ENCODE data around the gene NASP. TPM values are rescaled to one million over a fixed set of nuclear protein-coding genes. Genes with fewer than 3 reads are reported as not detected.
A peak's percentile ranks its signal among the peaks of the same experiment; 100 is the strongest.
"Not testable (repeated sequence)": the region's sequence is repeated elsewhere in the genome, so short reads cannot be mapped to it uniquely, and the experiment has no call there.

Gene NASP
- total RNA-seq, 1 donor from 2014 or later = 29.5 TPM

DNA sequence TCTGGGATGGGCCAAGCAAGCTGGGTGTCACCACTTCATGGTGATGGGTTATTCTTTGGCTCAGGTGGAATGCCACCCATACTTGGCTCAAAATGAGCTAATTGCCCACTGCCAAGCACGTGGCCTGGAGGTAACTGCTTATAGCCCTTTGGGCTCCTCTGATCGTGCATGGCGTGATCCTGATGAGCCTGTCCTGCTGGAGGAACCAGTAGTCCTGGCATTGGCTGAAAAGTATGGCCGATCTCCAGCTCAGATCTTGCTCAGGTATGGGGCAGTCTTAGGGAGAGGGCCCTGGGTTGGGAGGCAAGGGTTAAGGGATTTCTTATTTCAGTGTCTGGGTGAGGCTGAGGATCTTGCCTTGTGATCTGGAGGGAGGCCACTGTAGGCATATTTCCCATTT is 15.4 kb upstream of the NASP start:
- no peak for ATAC-seq
- intact Hi-C loops (cut with micrococcal nuclease) = no loop called here
- DNase-seq = no peak

DNA sequence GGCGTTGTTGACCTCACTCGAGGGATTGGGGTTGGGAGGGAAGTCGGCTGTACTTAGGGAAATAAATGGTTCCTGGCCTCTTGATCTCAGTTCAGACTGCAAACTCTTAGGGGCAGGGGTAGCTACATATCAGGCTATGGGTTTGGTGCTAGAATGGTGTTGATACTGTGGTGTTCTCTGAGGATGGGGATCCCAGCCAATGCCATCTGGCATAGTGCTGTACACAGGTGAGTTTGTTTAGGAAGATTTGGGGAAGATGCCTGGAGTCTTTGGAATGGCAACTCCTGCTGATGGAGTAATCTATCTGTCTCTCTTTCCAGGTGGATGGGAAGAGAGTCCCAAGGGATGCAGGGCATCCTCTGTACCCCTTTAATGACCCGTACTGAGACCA is 14.3 kb upstream of the NASP start:
- DNase-seq (no peak), ATAC-seq (no peak)
- intact Hi-C loops (cut with micrococcal nuclease) = no loop called here

DNA sequence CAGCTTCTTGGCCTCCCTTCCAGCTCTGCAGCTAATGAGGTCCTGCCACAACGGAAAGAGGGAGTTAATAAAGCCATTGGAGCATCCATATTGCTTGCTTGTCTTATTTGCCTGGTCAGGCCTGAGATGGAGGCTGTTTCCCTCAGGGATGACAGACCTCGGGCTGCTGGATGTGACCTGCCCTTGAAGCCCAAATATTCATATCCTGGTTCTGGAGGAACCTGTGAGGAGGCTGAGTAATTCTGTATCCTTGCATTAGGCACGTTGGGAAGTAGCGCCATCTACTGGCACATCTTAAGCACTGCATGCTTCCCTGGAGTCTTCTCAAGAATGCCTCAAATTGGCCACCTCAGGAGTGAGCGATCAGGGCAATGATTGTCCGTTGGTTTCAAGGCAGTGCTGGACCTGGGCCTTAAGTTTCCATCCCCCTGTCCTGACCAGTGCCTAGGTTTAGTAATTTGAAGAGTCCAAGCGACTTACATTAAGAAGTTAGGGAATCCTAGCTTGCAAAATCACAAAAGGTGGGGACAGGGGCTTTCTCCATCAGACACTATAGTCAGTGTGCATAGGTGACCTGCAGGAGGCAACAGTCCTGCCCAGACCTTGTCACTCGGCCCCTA is 13.8 kb upstream of the NASP start:
- ATAC-seq (peak; percentile 80), DNase-seq (peak; percentile 56)
- intact Hi-C loops (cut with micrococcal nuclease) = no loop called here

DNA sequence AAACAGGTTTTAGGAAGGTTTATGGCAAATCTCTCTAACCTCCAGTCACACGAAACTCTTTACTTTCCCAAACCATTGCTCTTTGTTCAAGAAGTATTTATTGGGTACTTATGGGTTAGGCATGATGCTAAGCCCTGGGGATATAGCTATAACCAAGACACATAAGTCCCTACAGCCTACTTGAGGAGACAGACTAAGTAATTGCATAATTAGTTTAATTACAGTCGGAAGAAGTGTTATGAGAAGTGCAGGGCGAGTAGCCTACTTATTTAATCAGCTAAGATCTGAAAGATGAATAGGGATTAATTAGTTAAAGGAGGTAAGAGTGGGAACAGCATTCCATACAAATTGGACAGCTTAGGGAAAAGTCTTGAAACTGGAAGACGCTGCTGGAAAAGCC is 13.2 kb upstream of the NASP start:
- ATAC-seq = no peak
- DNase-seq = no peak
- intact Hi-C loops (cut with micrococcal nuclease) = no loop called here

DNA sequence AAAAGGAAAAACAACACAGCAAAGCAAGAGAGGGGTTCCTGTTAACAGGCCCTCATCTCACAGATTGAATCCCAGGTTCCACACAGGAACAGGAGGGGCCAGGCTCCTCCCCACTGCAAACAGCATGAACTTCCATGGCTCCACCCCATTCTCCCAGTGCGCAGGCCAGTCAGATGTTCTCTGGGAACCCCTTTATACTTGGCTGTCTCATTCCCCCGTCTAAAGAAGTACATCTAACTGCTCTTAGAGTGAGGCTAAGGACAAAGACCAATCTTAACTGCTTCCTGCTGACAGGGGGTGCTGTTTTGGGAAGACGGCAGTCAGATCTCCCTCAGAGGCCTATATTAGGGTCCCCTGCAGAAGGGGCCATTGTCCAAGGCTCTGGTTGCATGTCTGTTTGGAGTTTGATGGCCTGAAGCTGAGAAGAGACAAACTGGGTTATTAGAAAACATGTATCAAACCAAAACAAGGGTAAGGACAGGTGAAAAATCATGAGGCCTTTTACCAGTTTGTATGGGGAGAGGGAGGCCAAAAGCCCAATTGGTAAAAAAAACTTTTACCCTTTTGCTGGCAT is 10.5 kb upstream of the NASP start:
- intact Hi-C loops (cut with micrococcal nuclease) = no loop called here
- DNase-seq (no peak), ATAC-seq (no peak)

DNA sequence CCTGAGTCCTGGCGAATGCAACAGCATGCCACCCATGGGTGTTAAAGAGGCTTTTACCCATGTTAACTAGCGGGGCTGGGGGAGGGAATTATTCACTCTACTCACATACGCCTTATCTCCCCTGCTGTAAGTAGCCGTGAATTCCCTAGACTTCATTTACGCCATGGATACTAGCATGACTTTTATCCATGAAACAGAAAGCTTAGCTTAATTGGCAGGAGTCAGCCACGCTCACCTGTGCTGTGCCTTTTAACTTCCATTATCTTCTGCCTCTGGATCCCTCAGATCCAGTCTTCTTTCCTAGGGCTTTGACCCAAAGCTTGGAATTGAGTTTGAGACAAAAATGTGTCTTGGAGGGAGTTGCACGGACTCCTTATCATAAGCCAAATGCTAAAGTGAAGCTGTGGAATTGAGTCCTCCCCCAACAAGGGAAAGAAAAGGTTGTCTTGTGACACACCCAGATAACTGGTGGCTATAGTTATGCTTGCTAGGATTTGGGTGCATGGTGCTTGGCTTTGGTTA is 9.7 kb upstream of the NASP start:
- no peak for ATAC-seq
- no peak for DNase-seq
- intact Hi-C loops (cut with micrococcal nuclease) = no loop called here

DNA sequence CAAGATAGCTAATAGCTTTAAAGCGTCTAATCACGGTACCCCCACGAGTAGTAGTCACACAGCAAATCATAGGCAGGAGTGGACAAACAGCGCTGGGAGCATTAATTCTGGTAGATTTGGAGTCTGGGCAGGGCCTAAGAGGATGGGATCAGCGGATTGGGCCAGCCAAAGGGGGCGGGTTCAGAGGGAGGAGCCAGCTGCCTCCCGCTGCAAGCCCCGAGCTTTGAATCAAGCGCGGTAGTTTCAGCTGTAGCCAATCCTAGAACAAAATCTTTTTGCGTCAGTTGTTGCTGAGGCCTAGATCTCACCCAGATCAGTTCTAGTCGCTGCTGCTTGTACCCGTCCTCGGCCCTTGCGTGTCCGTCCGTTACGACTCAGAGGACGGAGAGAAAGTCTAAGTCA is 576 bp upstream of the NASP start:
- DNase-seq (peak; percentile 95), ATAC-seq (peak; percentile 90)
- intact Hi-C loops (cut with micrococcal nuclease) = no loop called here

DNA sequence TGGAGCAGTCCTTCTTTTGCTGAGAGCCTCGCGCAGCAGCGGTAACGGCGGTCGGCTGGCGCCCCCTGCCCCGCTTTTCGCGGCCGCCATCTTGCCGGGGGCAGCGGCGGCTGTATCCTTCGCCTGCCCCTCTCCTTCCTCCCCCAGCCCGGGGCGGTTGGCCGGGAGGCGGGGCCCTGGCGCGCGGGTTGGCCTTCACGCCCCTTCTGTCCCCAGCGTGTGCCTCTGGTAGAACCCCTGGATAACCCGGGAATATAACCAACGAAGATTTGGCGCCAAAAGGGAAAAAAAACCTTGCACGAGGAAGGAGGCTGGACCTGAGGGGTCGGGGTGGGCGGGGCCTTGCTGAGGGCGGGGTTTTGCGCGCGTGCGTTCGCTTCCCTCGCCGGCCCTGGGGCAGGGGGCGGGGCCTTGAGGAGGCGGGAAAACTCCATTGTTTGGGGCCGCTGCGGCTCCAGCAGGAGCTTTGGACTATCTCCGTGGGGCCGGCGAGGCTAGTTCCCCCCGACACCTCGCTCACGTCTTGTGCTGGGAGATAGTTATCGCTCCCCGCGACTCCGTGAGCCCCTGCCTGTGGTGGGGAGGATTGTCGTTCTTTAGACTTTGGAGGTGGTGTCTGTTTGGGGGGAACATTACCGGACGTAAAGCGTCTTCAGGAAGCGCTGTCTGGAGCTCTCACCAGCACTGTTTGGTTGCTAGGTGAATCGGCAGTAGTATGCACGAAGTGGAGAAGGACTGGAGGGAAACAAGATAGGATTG is 689 bp downstream of the NASP start:
- peak; percentile 93 for DNase-seq
- peak; percentile 82 for ATAC-seq
- intact Hi-C loops (cut with micrococcal nuclease) = no loop called here

DNA sequence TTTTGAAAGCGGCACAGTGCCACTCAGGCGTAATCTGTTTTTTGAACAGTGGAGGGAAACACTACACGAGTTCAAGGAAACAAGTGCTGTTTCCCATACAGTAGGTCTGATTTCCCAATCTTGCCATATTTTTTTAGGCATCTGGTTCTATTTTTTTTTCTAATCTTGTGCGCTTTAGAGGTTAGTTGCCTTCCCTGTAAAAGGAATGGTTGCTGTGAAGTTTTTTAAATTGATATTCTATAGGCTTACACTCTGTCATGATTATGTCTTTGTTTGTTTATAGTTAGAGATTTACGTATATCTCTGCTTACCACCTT is 1.2 kb downstream of the NASP start:
- ATAC-seq (no peak), DNase-seq (no peak)
- intact Hi-C loops (cut with micrococcal nuclease) = no loop called here

DNA sequence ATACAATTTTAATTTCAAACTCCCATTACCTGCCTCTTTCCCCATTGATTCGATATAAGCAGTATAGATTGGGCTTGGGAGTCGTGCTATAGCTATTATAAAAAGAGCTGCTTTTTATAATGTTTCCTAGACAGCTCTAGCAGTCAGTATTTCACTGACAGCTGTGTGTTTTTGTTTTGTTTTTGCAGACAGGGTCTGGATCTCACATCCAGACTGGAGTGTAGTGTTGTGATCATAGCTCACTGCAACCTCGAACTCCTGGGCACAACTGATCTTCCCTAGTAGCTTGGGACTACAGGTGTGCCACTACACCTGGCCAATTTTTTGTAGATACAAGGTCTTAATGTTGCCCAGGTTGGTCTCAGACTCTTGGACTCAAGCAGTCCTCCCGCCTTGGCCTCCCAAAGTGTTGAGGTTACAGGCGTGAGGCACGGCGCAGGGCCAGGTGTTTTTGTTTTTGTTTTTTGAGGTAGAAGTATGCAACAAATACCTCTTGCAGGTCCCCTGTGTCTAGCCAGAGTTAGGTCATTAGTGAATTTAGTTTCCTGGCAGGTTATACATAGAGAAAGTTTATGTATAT is 1.7 kb downstream of the NASP start:
- intact Hi-C loops (cut with micrococcal nuclease) = no loop called here
- no peak for DNase-seq
- ATAC-seq = no peak

DNA sequence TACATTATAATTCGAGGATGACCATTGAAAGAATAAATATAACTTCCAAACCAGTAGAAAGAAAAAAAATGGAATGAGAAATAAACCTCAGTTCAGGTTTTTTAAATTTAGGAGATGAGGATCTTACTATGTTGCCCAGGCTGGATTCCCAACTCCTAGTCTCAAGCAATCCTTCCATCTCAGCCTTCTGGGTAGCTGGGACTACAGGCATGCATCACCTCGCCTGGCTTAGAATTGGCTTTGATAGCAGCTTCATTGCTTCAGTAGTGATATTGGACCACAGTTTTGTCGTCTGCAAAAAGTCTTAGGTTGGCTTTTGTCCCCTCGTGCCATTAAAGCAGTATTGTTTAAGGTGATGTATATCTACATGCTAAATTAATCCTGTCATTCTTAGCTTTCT is 2.9 kb downstream of the NASP start:
- intact Hi-C loops (cut with micrococcal nuclease) = no loop called here
- DNase-seq (no peak), ATAC-seq (no peak)

DNA sequence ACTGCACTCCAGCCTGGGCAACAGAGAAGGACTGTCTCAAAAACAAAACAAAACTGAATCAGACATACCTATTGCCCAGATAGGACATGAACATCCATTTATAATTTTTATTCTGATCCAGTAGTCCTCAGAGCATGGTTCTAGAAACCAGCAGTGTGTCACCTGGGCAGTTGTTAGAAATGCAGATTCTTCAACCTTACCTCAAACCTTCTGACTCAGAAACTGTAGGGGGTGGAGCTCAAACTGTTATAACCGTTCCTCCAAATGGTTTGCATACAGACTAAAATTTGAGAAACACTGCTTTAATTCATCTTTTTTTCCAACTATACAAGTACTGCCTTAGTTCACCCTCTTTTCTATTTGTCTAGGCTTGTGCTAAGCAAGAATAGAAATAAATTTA is 6.0 kb downstream of the NASP start:
- no peak for DNase-seq
- ATAC-seq = no peak
- intact Hi-C loops (cut with micrococcal nuclease) = no loop called here

DNA sequence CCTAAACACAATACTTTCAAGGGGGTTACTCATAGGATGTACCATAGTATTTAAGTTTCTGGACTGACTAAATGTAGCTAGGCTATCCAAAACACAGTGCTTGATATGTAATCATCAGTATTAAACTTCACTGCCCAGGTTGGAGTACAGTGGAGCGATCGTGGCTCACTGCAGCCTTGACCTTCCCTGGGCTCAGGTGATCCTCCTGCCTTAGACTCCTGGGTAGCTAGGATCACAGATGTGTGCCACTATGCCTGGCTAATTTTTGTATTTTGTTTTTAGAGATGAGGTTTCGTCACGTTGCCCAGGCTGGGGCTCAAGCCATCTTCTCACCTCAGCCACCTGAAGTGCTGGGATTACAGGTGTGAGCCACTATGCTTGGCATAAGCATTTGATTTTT is 10.6 kb downstream of the NASP start:
- intact Hi-C loops (cut with micrococcal nuclease) = no loop called here
- DNase-seq = no peak
- ATAC-seq = no peak

DNA sequence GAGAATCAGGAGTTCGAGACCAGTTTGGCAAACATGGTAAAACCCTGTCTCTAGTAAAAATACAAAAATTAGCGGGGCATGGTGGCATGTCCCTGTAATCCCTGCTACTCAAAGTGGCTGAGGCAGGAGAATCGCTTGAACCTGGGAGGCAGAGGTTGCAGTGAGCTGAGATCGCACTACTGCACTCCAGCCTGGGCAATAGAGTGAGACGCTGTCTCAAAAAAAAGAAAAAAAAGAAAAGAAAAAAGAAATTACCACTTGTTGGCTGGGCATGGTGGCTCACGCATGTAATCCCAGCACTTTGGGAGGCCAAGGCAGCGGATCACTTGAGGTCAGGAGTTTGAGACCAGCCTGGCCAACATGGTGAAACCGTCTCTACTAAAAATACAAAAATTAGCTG is 12.9 kb downstream of the NASP start:
- DNase-seq; ATAC-seq; intact Hi-C loops (cut with micrococcal nuclease): not testable (repeated sequence)

DNA sequence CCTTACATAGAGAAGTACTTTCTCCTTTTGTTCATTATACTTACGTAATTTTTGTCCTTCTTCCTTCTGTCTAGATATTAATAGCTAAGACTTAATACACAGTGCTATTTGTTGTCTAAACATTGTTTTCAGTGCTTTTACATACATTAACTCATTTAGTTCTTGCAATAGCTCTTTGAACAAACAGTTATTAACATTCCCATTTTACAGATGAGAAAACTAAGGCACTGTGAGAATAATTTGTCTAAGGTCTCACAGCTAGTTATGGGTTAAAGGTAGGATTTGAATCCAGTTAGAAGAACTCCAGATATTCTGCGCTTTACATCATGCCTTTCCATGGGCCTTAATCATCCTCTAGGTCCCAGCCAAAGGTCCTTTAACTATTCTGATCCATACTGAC is 20.4 kb downstream of the NASP start:
- no peak for DNase-seq
- intact Hi-C loops (cut with micrococcal nuclease) = no loop called here
- no peak for ATAC-seq

DNA sequence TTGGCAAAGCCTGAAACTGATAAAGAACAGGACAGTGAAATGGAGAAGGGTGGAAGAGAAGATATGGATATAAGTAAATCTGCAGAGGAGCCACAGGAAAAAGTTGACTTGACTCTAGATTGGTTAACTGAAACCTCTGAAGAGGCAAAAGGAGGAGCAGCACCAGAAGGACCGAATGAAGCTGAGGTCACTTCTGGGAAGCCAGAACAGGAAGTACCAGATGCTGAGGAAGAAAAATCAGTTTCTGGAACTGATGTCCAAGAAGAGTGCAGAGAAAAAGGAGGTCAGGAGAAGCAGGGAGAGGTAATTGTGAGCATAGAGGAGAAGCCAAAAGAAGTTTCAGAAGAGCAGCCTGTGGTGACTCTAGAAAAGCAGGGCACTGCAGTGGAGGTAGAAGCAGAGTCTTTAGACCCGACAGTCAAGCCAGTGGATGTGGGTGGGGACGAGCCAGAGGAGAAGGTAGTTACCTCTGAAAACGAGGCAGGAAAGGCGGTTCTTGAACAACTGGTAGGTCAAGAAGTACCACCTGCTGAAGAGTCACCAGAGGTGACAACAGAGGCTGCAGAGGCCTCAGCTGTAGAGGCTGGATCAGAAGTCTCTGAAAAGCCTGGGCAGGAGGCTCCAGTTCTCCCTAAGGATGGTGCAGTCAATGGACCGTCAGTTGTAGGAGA is 23.7 kb downstream of the NASP start:
- intact Hi-C loops (cut with micrococcal nuclease) = no loop called here
- DNase-seq (no peak), ATAC-seq (peak; percentile 44)

DNA sequence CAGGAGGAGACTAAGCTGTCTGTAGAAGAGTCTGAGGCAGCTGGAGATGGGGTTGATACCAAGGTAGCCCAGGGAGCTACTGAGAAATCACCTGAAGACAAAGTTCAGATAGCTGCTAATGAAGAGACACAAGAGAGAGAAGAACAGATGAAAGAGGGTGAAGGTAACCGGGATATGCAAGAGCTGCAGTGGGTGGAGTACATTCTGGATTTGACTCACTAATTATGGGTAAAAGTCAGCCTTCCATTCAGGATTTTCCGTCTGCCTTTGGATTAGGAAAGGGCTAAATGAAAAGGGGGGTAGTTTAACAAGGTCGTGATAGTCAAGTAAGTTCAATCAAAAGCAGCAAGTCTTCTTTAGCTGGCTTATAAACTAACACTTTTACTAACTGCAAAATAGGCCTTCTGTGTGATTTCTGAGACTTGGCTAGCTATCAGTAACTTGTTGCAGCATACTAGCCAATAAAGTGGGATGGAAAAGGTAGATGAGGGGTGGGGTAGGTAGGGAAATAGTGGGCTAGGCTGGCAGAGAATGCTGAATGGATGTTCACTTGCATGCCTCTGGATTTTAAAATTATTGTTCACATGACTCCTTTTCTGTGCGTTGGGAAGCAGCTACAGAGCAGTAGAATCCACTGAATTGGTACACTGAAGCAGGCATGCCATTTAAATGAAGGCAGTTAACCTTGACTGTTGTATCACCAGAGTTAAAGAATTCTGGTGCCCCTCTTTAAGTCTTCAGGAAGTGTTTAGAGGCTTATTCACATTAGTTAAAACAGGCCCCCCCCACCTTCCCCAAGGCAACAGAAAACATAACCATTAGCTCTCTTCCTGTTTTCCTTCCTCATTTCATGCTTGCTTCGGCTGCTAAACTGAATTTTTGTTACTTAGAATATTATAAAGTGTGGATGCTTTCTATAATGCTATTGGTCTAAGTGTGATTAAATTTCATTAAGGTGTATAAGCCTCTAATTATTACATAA is 24.6 kb downstream of the NASP start:
- DNase-seq = no peak
- intact Hi-C loops (cut with micrococcal nuclease) = no loop called here
- ATAC-seq = peak; percentile 27

DNA sequence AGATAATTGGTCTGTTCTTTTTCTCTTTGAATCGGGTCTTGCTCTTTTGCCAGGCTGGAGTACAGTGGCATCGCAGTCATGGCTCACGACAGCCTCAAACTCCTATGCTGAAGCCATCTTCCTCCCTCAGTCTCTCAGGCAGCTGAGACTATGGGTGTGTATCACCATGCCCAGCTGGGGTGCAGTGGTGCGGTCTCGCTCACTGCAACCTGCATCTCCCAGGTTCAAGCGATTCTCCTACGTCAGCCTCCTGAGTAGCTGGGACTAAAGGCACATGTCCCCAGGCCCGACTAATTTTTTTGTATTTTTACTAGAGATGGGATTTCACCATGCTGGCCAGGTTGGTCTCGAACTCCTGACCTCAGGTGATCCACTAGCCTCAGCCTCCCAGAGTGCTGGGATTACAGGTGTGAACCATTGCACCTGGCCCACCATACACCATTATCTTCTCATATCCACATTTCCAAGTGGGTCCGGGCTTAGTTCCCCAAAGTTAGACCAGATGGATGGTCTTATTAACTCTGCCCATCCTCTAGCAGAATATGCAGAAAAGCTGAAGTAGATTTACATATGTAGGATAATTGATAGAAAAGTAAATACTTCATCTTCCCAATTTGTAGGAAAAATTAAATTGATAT is 26.9 kb downstream of the NASP start:
- DNase-seq (no peak), ATAC-seq (no peak)
- intact Hi-C loops (cut with micrococcal nuclease) = no loop called here
